H1 (cell line): ENCODE data around the gene ZNF679. TPM values are rescaled to one million over a fixed set of nuclear protein-coding genes. Genes with fewer than 3 reads are reported as not detected.

Experiments
- CTCF ChIA-PET: fragments of 300-600 bp; sonication (Branson Sonifier 250); formaldehyde crosslinking; loops from one replicate; lab custom pipeline; 2021; ENCODE audit not compliant: partially characterized antibody; lab: Charles Lee
- POLR2A ChIA-PET: fragments of 300-600 bp; sonication (Branson Sonifier 250); formaldehyde crosslinking; loops from one replicate; lab custom pipeline; 2021; ENCODE audit warnings: inconsistent platforms; ENCODE audit not compliant: partially characterized antibody; lab: Charles Lee
- DNase-seq, 2 experiments: peaks; one replicate each; pipeline versions ENCODE4 v3.0.0 to v3.0.0-alpha.2; 2010 to 2022; ENCODE audit warnings: low spot score in 2 of 2, low read depth in 1 of 2, mixed read lengths in 1 of 2
- FAIRE-seq: peaks from 2 replicates; lab custom pipeline; 2011; peaks lifted over from hg19 to GRCh38; lab: Jason Lieb, UNC
- H2AFZ ChIP-seq: 2 replicates; pipeline ENCODE4 v1.8.1; 2012; ENCODE audit warnings: low read length, inconsistent platforms
- H2AK5ac ChIP-seq: 2 replicates; pipeline ENCODE4 v1.6.1; 2013; ENCODE audit warnings: low read depth, low read length
- H2BK120ac ChIP-seq: replicated peaks from 2 replicates; pipeline ENCODE3; 2013; ENCODE audit warnings: low read depth, low read length, inconsistent platforms
- H2BK12ac ChIP-seq: 2 replicates; pipeline ENCODE4 v1.6.1; 2013; ENCODE audit warnings: low read depth, low read length
- H2BK15ac ChIP-seq: 2 replicates; pipeline ENCODE4 v1.6.1; 2013; ENCODE audit warnings: low read length
- H2BK20ac ChIP-seq: 2 replicates; pipeline ENCODE4 v1.6.1; 2013; ENCODE audit warnings: low read length
- H2BK5ac ChIP-seq: 2 replicates; pipeline ENCODE4 v1.6.1; 2013; ENCODE audit warnings: low read depth, low read length
- H3K14ac ChIP-seq: 2 replicates; pipeline ENCODE4 v1.6.1; 2013; ENCODE audit warnings: inconsistent platforms; ENCODE audit not compliant: insufficient read length
- H3K18ac ChIP-seq: 2 replicates; pipeline ENCODE4 v1.6.1; 2013; ENCODE audit warnings: low read length; ENCODE audit errors: extremely low read depth
- H3K23ac ChIP-seq: 2 replicates; pipeline ENCODE4 v1.6.1; 2013; ENCODE audit warnings: inconsistent platforms; ENCODE audit not compliant: insufficient read length
- H3K23me2 ChIP-seq: 2 replicates; pipeline ENCODE4 v1.6.1; 2013; ENCODE audit warnings: low read depth, low read length
- H3K27ac ChIP-seq: 2 replicates; pipeline ENCODE4 v1.6.1; 2011; ENCODE audit warnings: low read depth, low read length, inconsistent platforms
- H3K27me3 ChIP-seq, 4 experiments: replicated peaks in 1 of 4; 1 replicate in 1 of 4; 2 replicates in 3 of 4; pipeline versions ENCODE4 v1.6.1 to v1.8.1; 2011 to 2013; ENCODE audit warnings: low read length in 3 of 4, mild to moderate bottlenecking in 3 of 4, inconsistent platforms in 2 of 4, mixed read lengths in 2 of 4, moderate library complexity in 1 of 4; ENCODE audit not compliant: control insufficient read depth in 3 of 4, insufficient read depth in 3 of 4; ENCODE audit errors: extremely low read depth in 1 of 4
- H3K36me3 ChIP-seq, 4 experiments: 2 replicates each; pipeline versions ENCODE4 v1.6.1 to v1.8.1; 2011 to 2013; ENCODE audit warnings: mild to moderate bottlenecking in 4 of 4, low read length in 3 of 4, moderate library complexity in 2 of 4, control low read depth in 1 of 4, inconsistent platforms in 1 of 4; ENCODE audit not compliant: insufficient read depth in 4 of 4, control insufficient read depth in 2 of 4
- H3K4ac ChIP-seq: replicated peaks from 2 replicates; pipeline ENCODE3; 2013; ENCODE audit warnings: low read length, low read depth, mixed read lengths, inconsistent platforms; ENCODE audit not compliant: insufficient read length
- H3K4me1 ChIP-seq, 4 experiments: replicated peaks in 1 of 4; 1 replicate in 1 of 4; 2 replicates in 3 of 4; pipeline versions ENCODE4 v1.6.1 to v1.8.1; 2011 to 2013; ENCODE audit warnings: low read length in 3 of 4, inconsistent platforms in 2 of 4, mixed read lengths in 1 of 4; ENCODE audit not compliant: insufficient read depth in 4 of 4, control insufficient read depth in 3 of 4
- H3K4me2 ChIP-seq, 2 experiments: 2 replicates each; pipeline versions ENCODE4 v1.6.1 to v1.8.1; 2011 to 2013; ENCODE audit warnings: low read depth in 2 of 2, low read length in 2 of 2, control low read depth in 1 of 2, inconsistent platforms in 1 of 2, mild to moderate bottlenecking in 1 of 2; ENCODE audit not compliant: insufficient read depth in 1 of 2
- H3K4me3 ChIP-seq, 4 experiments: fragments of 200-600, 300-600 bp in 1 of 4; sonication (generic), shearing (Covaris generic), sonication (Bioruptor Twin) in 1 of 4; 2 replicates each; pipeline versions ENCODE4 v1.5.1 to v1.8.1; 2011 to 2016; ENCODE audit warnings: low read length in 4 of 4, low read depth in 3 of 4, control low read depth in 2 of 4, inconsistent platforms in 2 of 4, mild to moderate bottlenecking in 2 of 4, mixed read lengths in 1 of 4, moderate library complexity in 1 of 4; ENCODE audit not compliant: insufficient read depth in 2 of 4; ENCODE audit errors: extremely low read depth in 1 of 4
- H3K56ac ChIP-seq: replicated peaks from 2 replicates; pipeline ENCODE3; 2013; ENCODE audit warnings: low read depth, mild to moderate bottlenecking, mixed read lengths, low read length, inconsistent platforms; ENCODE audit not compliant: insufficient read length
- H3K79me1 ChIP-seq: 2 replicates; pipeline ENCODE4 v1.6.1; 2013; ENCODE audit warnings: low read depth, low read length, control low read depth
- H3K79me2 ChIP-seq, 2 experiments: 2 replicates each; pipeline versions ENCODE4 v1.6.1 to v1.8.1; 2012 to 2013; ENCODE audit warnings: low read length in 2 of 2, mild to moderate bottlenecking in 2 of 2, inconsistent platforms in 1 of 2; ENCODE audit not compliant: insufficient read depth in 2 of 2, control insufficient read depth in 1 of 2
- H3K9ac ChIP-seq, 4 experiments: replicated peaks in 1 of 4; 1 replicate in 1 of 4; 2 replicates in 3 of 4; pipeline versions ENCODE4 v1.6.1 to v1.8.1; 2011 to 2013; ENCODE audit warnings: low read depth in 3 of 4, low read length in 3 of 4, control low read depth in 2 of 4, mild to moderate bottlenecking in 2 of 4, moderate library complexity in 2 of 4, inconsistent platforms in 1 of 4; ENCODE audit errors: extremely low read depth in 1 of 4
- H3K9me3 ChIP-seq, 2 experiments: 2 replicates each; pipeline versions ENCODE4 v1.6.1 to v1.8.1; 2012 to 2013; ENCODE audit warnings: mild to moderate bottlenecking in 2 of 2, moderate library complexity in 2 of 2, control low read depth in 1 of 2, inconsistent platforms in 1 of 2, low read depth in 1 of 2, low read length in 1 of 2, mixed read lengths in 1 of 2; ENCODE audit not compliant: insufficient read depth in 2 of 2
- H4K20me1 ChIP-seq, 2 experiments: replicated peaks in 1 of 2; 2 replicates each; pipeline versions ENCODE3 to v1.8.1; 2011 to 2013; ENCODE audit warnings: inconsistent platforms in 2 of 2, low read length in 2 of 2, mild to moderate bottlenecking in 1 of 2; ENCODE audit not compliant: insufficient read depth in 2 of 2, control insufficient read depth in 1 of 2
- H4K5ac ChIP-seq: 2 replicates; pipeline ENCODE4 v1.6.1; 2013; ENCODE audit warnings: low read length, low read depth, mixed read lengths, inconsistent platforms; ENCODE audit not compliant: insufficient read length
- H4K8ac ChIP-seq: 2 replicates; pipeline ENCODE4 v1.8.0; 2013; ENCODE audit warnings: mild to moderate bottlenecking, moderate library complexity, low read length, inconsistent platforms; ENCODE audit not compliant: insufficient read depth; ENCODE audit errors: extremely low read depth
- H4K91ac ChIP-seq: replicated peaks from 2 replicates; pipeline ENCODE3; 2013; ENCODE audit warnings: low read length, mixed read lengths, inconsistent platforms; ENCODE audit not compliant: insufficient read length
- BACH1 ChIP-seq: IDR thresholded peaks from 2 replicates; pipeline ENCODE4 v1.6.1; 2012; ENCODE audit warnings: low read length, improper control_type of control experiment
- E2F6 ChIP-seq: IDR thresholded peaks from 2 replicates; pipeline ENCODE4 v1.6.1; 2012; ENCODE audit warnings: inconsistent platforms
- KDM5A ChIP-seq: fragments of 200-600 bp; IDR thresholded peaks from 2 replicates; pipeline ENCODE4 v1.7.1; 2012; ENCODE audit warnings: mild to moderate bottlenecking, low read length, inconsistent platforms, mixed read lengths
- MAFK ChIP-seq: IDR thresholded peaks from 2 replicates; pipeline ENCODE4 v1.6.1; 2012; ENCODE audit warnings: low read depth, mild to moderate bottlenecking, improper control_type of control experiment, low read length
- MAX ChIP-seq: IDR thresholded peaks from 2 replicates; pipeline ENCODE4 v1.6.1; 2012; ENCODE audit warnings: inconsistent platforms
- RAD21 ChIP-seq, 2 experiments: IDR thresholded peaks in 1 of 2; conservative IDR thresholded peaks in 1 of 2; 2 replicates each; pipeline ENCODE4 v1.6.1; 2011; ENCODE audit warnings: low read depth in 2 of 2, low read length in 2 of 2, improper control_type of control experiment in 1 of 2, inconsistent platforms in 1 of 2, mild to moderate bottlenecking in 1 of 2, moderate library complexity in 1 of 2
- RFX5 ChIP-seq: IDR thresholded peaks from 2 replicates; pipeline ENCODE4 v1.6.1; 2011; ENCODE audit warnings: low read depth, low read length, improper control_type of control experiment, borderline replicate concordance
- TAF7 ChIP-seq: optimal IDR thresholded peaks from 2 replicates; pipeline ENCODE3; 2011; ENCODE audit warnings: low read depth, mild to moderate bottlenecking, inconsistent platforms, low read length, moderate library complexity, borderline replicate concordance
- WGBS, 2 experiments: shearing (Covaris generic) in 1 of 2; methylation state at CpG; one replicate each; pipeline versions ENCODE4 v1.1.6 to v1.1.7; 2013 to 2015; ENCODE audit warnings: low lambda C conversion rate in 2 of 2, mixed read lengths in 2 of 2, inconsistent platforms in 1 of 2, low coverage in 1 of 2, missing lambda C conversion rate in 1 of 2; ENCODE audit not compliant: insufficient replicate concordance in 2 of 2, insufficient coverage in 1 of 2, insufficient read length in 1 of 2; ENCODE audit errors: extremely low coverage in 1 of 2, missing lambda C conversion rate in 1 of 2; 5-methylcytosine and 5-hydroxymethylcytosine counted together
- polyA plus RNA-seq, 7 experiments: library from polyadenylated mRNA; depleted of rRNA in 3 of 7; stranded (reverse) in 5 of 7; unstranded in 2 of 7; fragments of >200 nt in 5 of 7; fragments of 200-250 nt in 2 of 7; gene quantifications; 1 replicate in 5 of 7; 2 replicates in 1 of 7; 4 replicates in 1 of 7; pipeline versions ENCODE4 v1.2.1 to v1.2.3, GENCODE V29; 2011 to 2013; ENCODE audit warnings: missing spikeins in 2 of 7, mixed read lengths in 2 of 7
- total RNA-seq: library from RNA; stranded (reverse); fragmentation: NEBNext Ultra II Directional; extraction: Animal tissue kit (Norgen Biotek cat#: 25700); gene quantifications from 2 replicates; pipeline ENCODE4 v1.2.1, GENCODE V29; 2021

Gene ZNF679
- total and polyA plus RNA-seq, 2 of the 8 experiments (the other 6 are each of a cell fraction or from before 2014, with no cell fraction given) = not detected

GRCh38 chr7:64192775-64193174, 35.5 kb upstream of the ZNF679 start:
- H3K36me3 ChIP-seq = no peaks in the 10 kb centered on the region
- POLR2A ChIA-PET = no interaction called here
- no peak overlapping the region for H2BK12ac ChIP-seq
- no peaks in the 10 kb centered on the region for H3K4me1 ChIP-seq
- no peak overlapping the region for H3K4me3 ChIP-seq
- H2BK15ac ChIP-seq = no peak overlapping the region
- H4K8ac ChIP-seq = no peak overlapping the region
- no peak overlapping the region for H3K27ac ChIP-seq
- H2BK120ac ChIP-seq = no peak overlapping the region
- H3K79me2 ChIP-seq = no peaks in the 10 kb centered on the region
- H2AK5ac ChIP-seq = no peak overlapping the region
- H2AFZ ChIP-seq = no peak overlapping the region
- H3K56ac ChIP-seq = no peak overlapping the region
- no peak overlapping the region for H3K9ac ChIP-seq
- TF ChIP-seq MAX = no peak
- TF ChIP-seq TAF7 = no peak
- no peak for TF ChIP-seq MAFK
- TF ChIP-seq E2F6 = no peak
- no peak for TF ChIP-seq RFX5
- no peak for TF ChIP-seq RAD21 (IDR thresholded peaks at IDR 0.05 in 1 of 2, conservative IDR thresholded peaks at IDR 0.05 in 1 of 2; ENCODE audit: low read depth in 2 of 2, low read length in 2 of 2)
- no peak for TF ChIP-seq KDM5A
- no peak for TF ChIP-seq BACH1
- FAIRE-seq (no peak), DNase-seq (no peak)
- no peak overlapping the region for H2BK20ac ChIP-seq
- H4K5ac ChIP-seq = no peak overlapping the region
- no peaks in the 10 kb centered on the region for H4K20me1 ChIP-seq
- H3K18ac ChIP-seq = no peak overlapping the region
- CTCF ChIA-PET = no interaction called here
- no peaks in the 10 kb centered on the region for H3K23me2 ChIP-seq
- H3K23ac ChIP-seq = no peak overlapping the region
- H4K91ac ChIP-seq = no peak overlapping the region
- no peak overlapping the region for H3K4ac ChIP-seq
- 73% methylated on average over 6 of the region's 8 CpGs; no CpG with 5 or more reads in 1 of the 2 experiments for WGBS, 2 experiments
- no peak overlapping the region for H3K14ac ChIP-seq
- no peak overlapping the region for H3K4me2 ChIP-seq
- H3K27me3 ChIP-seq = no peaks in the 10 kb centered on the region
- peaks cover 37 to 65% of the 10 kb centered on the region in 2 experiments for H3K9me3 ChIP-seq
- H3K79me1 ChIP-seq = no peaks in the 10 kb centered on the region
- no peak overlapping the region for H2BK5ac ChIP-seq
